Keratinocyte (primary cell): ENCODE measurements around the gene HNF1B. TPM values are rescaled to one million over a fixed set of nuclear protein-coding genes. Genes with fewer than 3 reads are reported as not detected.

ENCODE experiments used
- DNase-seq: peaks from one replicate; pipeline ENCODE4 v3.0.0-alpha.2; 2011; ENCODE audit warnings: low read depth, missing footprints, low spot score
- FAIRE-seq: peaks from 2 replicates; lab custom pipeline; 2011; peaks lifted over from hg19 to GRCh38; lab: Jason Lieb, UNC
- H2AFZ ChIP-seq: 2 replicates; pipeline ENCODE4 v1.6.0; 2012; ENCODE audit warnings: low read length, control low read depth, inconsistent platforms; ENCODE audit not compliant: control insufficient read depth
- H3K27ac ChIP-seq: 2 replicates; pipeline ENCODE4 v1.5.1; 2011; ENCODE audit warnings: low read length; ENCODE audit not compliant: control insufficient read depth, insufficient read depth
- H3K27me3 ChIP-seq: 3 replicates; pipeline ENCODE4 v1.6.0; 2011; ENCODE audit warnings: low read length; ENCODE audit not compliant: control insufficient read depth, insufficient read depth; ENCODE audit errors: extremely low read depth
- H3K36me3 ChIP-seq, 2 experiments: 2 replicates in 1 of 2; 3 replicates in 1 of 2; pipeline ENCODE4 v1.5.1; 2011; ENCODE audit warnings: low read length in 2 of 2, mild to moderate bottlenecking in 1 of 2; ENCODE audit not compliant: control insufficient read depth in 2 of 2, insufficient read depth in 2 of 2; ENCODE audit errors: extremely low read depth in 1 of 2
- H3K4me1 ChIP-seq: 3 replicates; pipeline ENCODE4 v1.5.1; 2011; ENCODE audit warnings: low read length; ENCODE audit not compliant: control insufficient read depth, insufficient read depth; ENCODE audit errors: extremely low read depth
- H3K4me2 ChIP-seq: 3 replicates; pipeline ENCODE4 v1.6.0; 2011; ENCODE audit warnings: low read depth, low read length; ENCODE audit not compliant: control insufficient read depth, insufficient read depth; ENCODE audit errors: extremely low read depth
- H3K4me3 ChIP-seq, 3 experiments: fragments of 200-600 bp in 1 of 3; sonication (generic) in 1 of 3; 2 replicates in 2 of 3; 3 replicates in 1 of 3; pipeline ENCODE4 v1.5.1; 2011 to 2016; ENCODE audit warnings: low read length in 3 of 3, mild to moderate bottlenecking in 3 of 3, control low read depth in 2 of 3, inconsistent platforms in 1 of 3, low read depth in 1 of 3, mixed read lengths in 1 of 3, mixed run types in 1 of 3, moderate library complexity in 1 of 3; ENCODE audit not compliant: control insufficient read depth in 2 of 3, insufficient read depth in 2 of 3; ENCODE audit errors: extremely low read depth in 1 of 3
- H3K79me2 ChIP-seq: 2 replicates; pipeline ENCODE4 v1.6.0; 2012; ENCODE audit warnings: low read length; ENCODE audit not compliant: control insufficient read depth, insufficient read depth
- H3K9ac ChIP-seq: 3 replicates; pipeline ENCODE4 v1.6.0; 2011; ENCODE audit warnings: low read length; ENCODE audit not compliant: control insufficient read depth, insufficient read depth; ENCODE audit errors: extremely low read depth
- H3K9me1 ChIP-seq: 3 replicates; pipeline ENCODE4 v1.6.0; 2011; ENCODE audit warnings: low read length; ENCODE audit not compliant: control insufficient read depth, insufficient read depth; ENCODE audit errors: extremely low read depth
- H3K9me3 ChIP-seq: 2 replicates; pipeline ENCODE4 v1.5.1; 2012; ENCODE audit warnings: low read depth, low read length; ENCODE audit not compliant: control insufficient read depth
- H4K20me1 ChIP-seq: 3 replicates; pipeline ENCODE4 v1.6.0; 2011; ENCODE audit warnings: low read length; ENCODE audit not compliant: control insufficient read depth, insufficient read depth; ENCODE audit errors: extremely low read depth
- EZH2 ChIP-seq: IDR thresholded peaks from one replicate; pipeline ENCODE4 v1.6.1; 2012; ENCODE audit warnings: inconsistent platforms, mild to moderate bottlenecking, low read length, moderate library complexity
- dilution Hi-C: fragments of 300-500 bp; cut with MboI; formaldehyde crosslinking; loops from one replicate; pipeline ENCODE4 v1.7.0; 2020; ENCODE audit warnings: low sequenced_read_pairs; ENCODE audit not compliant: extremely low pct_ligation_motif_present
- polyA plus RNA-seq, 5 experiments: library from polyadenylated mRNA; depleted of rRNA in 3 of 5; stranded (reverse) in 3 of 5; stranded (forward) in 1 of 5; unstranded in 1 of 5; fragments of >200 nt; gene quantifications; 1 replicate in 1 of 5; 2 replicates in 3 of 5; 3 replicates in 1 of 5; pipeline versions ENCODE4 v1.2.1 to v1.2.3, GENCODE V29; 2011 to 2012; ENCODE audit warnings: missing spikeins in 2 of 5, low read depth in 1 of 5, low replicate concordance in 1 of 5
- TF ChIP-seq, protein P1 (sequence below), 3 experiments: IDR thresholded peaks in 1 of 3; conservative IDR thresholded peaks in 1 of 3; optimal IDR thresholded peaks in 1 of 3; 2 replicates in 2 of 3; 3 replicates in 1 of 3; pipeline versions ENCODE3 to v1.5.1; 2011; ENCODE audit warnings: low read length in 3 of 3, mild to moderate bottlenecking in 3 of 3, moderate library complexity in 2 of 3, control low read depth in 1 of 3, inconsistent platforms in 1 of 3; ENCODE audit not compliant: insufficient read depth in 2 of 3; ENCODE audit errors: extremely low read depth in 1 of 3

The HNF1B gene
- polyA plus RNA-seq, 1 donor (not counting 4 experiments of a cell fraction or from before 2014, with no cell fraction given), result not detected

DNA sequence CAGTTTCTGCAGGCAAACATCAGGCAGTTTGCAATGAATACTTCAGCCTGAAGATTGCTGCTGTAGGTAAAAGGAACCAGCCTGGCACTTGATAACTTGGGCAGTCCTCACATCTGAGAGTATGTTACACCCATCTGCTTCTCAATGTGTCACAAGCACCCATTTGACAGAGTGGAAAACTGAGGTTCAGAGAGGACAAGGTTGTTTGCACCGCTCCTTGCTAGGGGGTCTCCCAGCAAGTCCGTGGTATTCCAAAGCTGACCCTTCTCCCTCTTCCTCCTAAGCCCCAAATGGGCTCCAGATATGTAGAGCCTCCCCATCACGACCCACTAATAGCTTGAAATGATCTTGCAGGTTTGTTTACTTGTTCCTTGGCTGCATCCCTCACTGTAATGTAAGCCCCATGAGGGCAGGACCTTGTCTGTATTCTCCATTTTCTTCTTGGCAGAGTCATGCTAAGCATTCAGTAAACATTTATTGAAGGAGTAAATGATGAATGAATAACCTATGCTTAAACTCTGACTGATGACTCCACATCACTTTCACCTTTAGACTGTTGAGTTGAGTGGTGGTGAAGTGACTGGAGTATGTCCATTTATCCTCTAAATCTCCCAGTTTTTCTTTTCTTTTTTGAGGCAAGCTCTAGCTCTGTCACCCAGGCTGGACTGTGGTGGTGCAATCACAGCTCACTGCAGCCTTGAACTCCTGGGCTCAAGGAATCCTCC lies 26.4 kb downstream of the HNF1B start:
- dilution Hi-C loops, result loop anchor here (10.0 kb wide), 1 partner anchor 126 kb away; no protein-coding TSS in a partner anchor
- Histone ChIP-seq H4K20me1 (no peaks in the 10 kb centered on the region), H3K79me2 (no peaks in the 10 kb centered on the region), H3K4me1 (no peaks in the 10 kb centered on the region), H3K9ac (no peak overlapping the region), H3K27ac (no peak overlapping the region), H3K4me3 (no peak overlapping the region), H3K9me1 (no peaks in the 10 kb centered on the region), H3K4me2 (no peak overlapping the region), H3K36me3 (no peaks in the 10 kb centered on the region), H3K27me3 (peaks cover 40% of the 10 kb centered on the region), H2AFZ (no peak overlapping the region), H3K9me3 (no peaks in the 10 kb centered on the region)
- DNase-seq, result no peak
- FAIRE-seq, result no peak
- no peak for TF ChIP-seq EZH2
- TF ChIP-seq, protein P1, sequence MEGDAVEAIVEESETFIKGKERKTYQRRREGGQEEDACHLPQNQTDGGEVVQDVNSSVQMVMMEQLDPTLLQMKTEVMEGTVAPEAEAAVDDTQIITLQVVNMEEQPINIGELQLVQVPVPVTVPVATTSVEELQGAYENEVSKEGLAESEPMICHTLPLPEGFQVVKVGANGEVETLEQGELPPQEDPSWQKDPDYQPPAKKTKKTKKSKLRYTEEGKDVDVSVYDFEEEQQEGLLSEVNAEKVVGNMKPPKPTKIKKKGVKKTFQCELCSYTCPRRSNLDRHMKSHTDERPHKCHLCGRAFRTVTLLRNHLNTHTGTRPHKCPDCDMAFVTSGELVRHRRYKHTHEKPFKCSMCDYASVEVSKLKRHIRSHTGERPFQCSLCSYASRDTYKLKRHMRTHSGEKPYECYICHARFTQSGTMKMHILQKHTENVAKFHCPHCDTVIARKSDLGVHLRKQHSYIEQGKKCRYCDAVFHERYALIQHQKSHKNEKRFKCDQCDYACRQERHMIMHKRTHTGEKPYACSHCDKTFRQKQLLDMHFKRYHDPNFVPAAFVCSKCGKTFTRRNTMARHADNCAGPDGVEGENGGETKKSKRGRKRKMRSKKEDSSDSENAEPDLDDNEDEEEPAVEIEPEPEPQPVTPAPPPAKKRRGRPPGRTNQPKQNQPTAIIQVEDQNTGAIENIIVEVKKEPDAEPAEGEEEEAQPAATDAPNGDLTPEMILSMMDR (optimal IDR thresholded peaks at IDR 0.05 in 1 of 3, IDR thresholded peaks at IDR 0.05 in 1 of 3, conservative IDR thresholded peaks at IDR 0.05 in 1 of 3; ENCODE audit: extremely low read depth in 1 of 3, insufficient read depth in 2 of 3, low read length in 3 of 3), result no peak

DNA sequence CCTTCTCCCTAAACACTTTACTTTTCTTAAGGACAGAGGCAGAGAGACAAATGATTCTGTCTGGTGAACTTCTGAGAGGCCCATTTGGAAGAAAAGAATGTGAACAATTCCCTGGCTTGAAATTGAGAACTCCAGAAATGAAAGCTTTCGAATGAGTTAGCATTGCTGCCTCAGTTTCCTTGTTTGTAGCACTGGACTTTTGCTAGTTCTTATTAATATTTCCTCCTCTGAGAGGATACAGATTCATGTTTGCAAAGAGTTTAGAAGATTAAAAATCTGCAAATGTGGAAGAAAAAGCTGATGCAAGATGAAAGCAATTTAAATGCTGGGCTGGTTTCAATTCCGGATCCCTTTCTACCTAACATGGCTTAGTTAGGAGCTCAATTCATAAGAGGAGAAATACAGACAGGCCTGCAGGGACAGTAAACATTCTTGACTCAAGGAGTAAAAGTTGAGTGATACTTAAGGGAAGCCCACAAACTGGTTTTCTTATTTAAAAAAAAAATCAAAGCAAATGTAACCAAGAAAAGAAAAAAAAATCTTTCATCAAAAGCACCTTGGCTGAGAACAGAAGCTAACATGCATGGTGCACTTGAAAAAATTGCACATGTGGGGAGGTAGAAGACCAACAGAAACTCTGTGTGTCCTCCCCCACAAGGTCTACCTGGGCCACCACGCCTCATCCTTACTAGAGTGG lies 27.1 kb downstream of the HNF1B start:
- no peak for FAIRE-seq
- Histone ChIP-seq H3K4me3 (no peak overlapping the region), H3K36me3 (no peaks in the 10 kb centered on the region), H3K4me1 (no peaks in the 10 kb centered on the region), H3K9me3 (no peaks in the 10 kb centered on the region), H3K27ac (no peak overlapping the region), H3K79me2 (no peaks in the 10 kb centered on the region), H3K9me1 (no peaks in the 10 kb centered on the region), H3K9ac (no peak overlapping the region), H4K20me1 (no peaks in the 10 kb centered on the region), H2AFZ (no peak overlapping the region), H3K4me2 (no peak overlapping the region), H3K27me3 (peaks cover 42% of the 10 kb centered on the region)
- DNase-seq, result no peak
- dilution Hi-C loops, result loop anchor here (10.0 kb wide), 1 partner anchor 127 kb away; no protein-coding TSS in a partner anchor
- TF ChIP-seq, protein P1 (optimal IDR thresholded peaks at IDR 0.05 in 1 of 3, IDR thresholded peaks at IDR 0.05 in 1 of 3, conservative IDR thresholded peaks at IDR 0.05 in 1 of 3; ENCODE audit: extremely low read depth in 1 of 3, insufficient read depth in 2 of 3, low read length in 3 of 3), result no peak
- no peak for TF ChIP-seq EZH2
